Astrocyte (in vitro differentiated cells and primary cell): ENCODE results near the gene TEX38. TPM values are rescaled to one million over a fixed set of nuclear protein-coding genes. Genes with fewer than 3 reads are reported as not detected.
A peak's percentile ranks its signal among the peaks of the same experiment; 100 is the strongest.

ENCODE experiments used
- DNase-seq: peaks from one replicate; pipeline ENCODE4 v3.0.0-alpha.2; 2010; ENCODE audit warnings: low read depth
- FAIRE-seq: peaks from 2 replicates; lab custom pipeline; 2011; peaks lifted over from hg19 to GRCh38; lab: Jason Lieb, UNC
- H2AFZ ChIP-seq: 2 replicates; pipeline ENCODE4 v1.6.0; 2012; ENCODE audit warnings: low read depth, low read length, inconsistent platforms
- H3K27ac ChIP-seq: 2 replicates; pipeline ENCODE4 v1.5.1; 2011; ENCODE audit warnings: low read depth, low read length, inconsistent platforms
- H3K27me3 ChIP-seq: 2 replicates; pipeline ENCODE4 v1.6.0; 2011; ENCODE audit warnings: low read length, inconsistent platforms; ENCODE audit not compliant: insufficient read depth
- H3K36me3 ChIP-seq: 2 replicates; pipeline ENCODE4 v1.5.1; 2011; ENCODE audit warnings: low read length, inconsistent platforms; ENCODE audit not compliant: insufficient read depth
- H3K4me1 ChIP-seq: 2 replicates; pipeline ENCODE4 v1.5.1; 2011; ENCODE audit warnings: low read length, inconsistent platforms; ENCODE audit not compliant: insufficient read depth
- H3K4me2 ChIP-seq: 2 replicates; pipeline ENCODE4 v1.6.0; 2012; ENCODE audit warnings: low read length, inconsistent platforms
- H3K4me3 ChIP-seq: 2 replicates; pipeline ENCODE4 v1.5.1; 2011; ENCODE audit warnings: low read depth, mild to moderate bottlenecking, low read length, inconsistent platforms; ENCODE audit not compliant: insufficient read depth
- H3K79me2 ChIP-seq: 2 replicates; pipeline ENCODE4 v1.6.0; 2012; ENCODE audit warnings: mild to moderate bottlenecking, low read length, inconsistent platforms; ENCODE audit not compliant: insufficient read depth
- H3K9ac ChIP-seq: 2 replicates; pipeline ENCODE4 v1.6.0; 2012; ENCODE audit warnings: mild to moderate bottlenecking, low read length, inconsistent platforms
- H3K9me3 ChIP-seq: 2 replicates; pipeline ENCODE4 v1.5.1; 2012; ENCODE audit warnings: low read depth, mild to moderate bottlenecking, low read length, inconsistent platforms; ENCODE audit not compliant: insufficient read depth
- H4K20me1 ChIP-seq: 2 replicates; pipeline ENCODE4 v1.6.0; 2012; ENCODE audit warnings: low read length, inconsistent platforms; ENCODE audit not compliant: insufficient read depth
- H3K27ac Mint-ChIP-seq: one replicate; pipeline ENCODE4 v1.8.0; 2021; ENCODE audit warnings: mild to moderate bottlenecking, mixed read lengths; ENCODE audit not compliant: unreplicated experiment
- H3K27me3 Mint-ChIP-seq: one replicate; pipeline ENCODE4 v1.8.0; 2021; ENCODE audit warnings: low read depth, mixed read lengths; ENCODE audit not compliant: unreplicated experiment
- H3K36me3 Mint-ChIP-seq: one replicate; pipeline ENCODE4 v1.8.0; 2021; ENCODE audit warnings: low read depth, mixed read lengths; ENCODE audit not compliant: unreplicated experiment
- H3K4me1 Mint-ChIP-seq: one replicate; pipeline ENCODE4 v1.8.0; 2021; ENCODE audit warnings: low read depth, mixed read lengths; ENCODE audit not compliant: unreplicated experiment
- H3K4me3 Mint-ChIP-seq: one replicate; pipeline ENCODE4 v1.8.0; 2021; ENCODE audit warnings: mild to moderate bottlenecking, moderate library complexity, mixed read lengths; ENCODE audit not compliant: unreplicated experiment
- H3K9me3 Mint-ChIP-seq: one replicate; pipeline ENCODE4 v1.8.0; 2021; ENCODE audit warnings: mild to moderate bottlenecking, mixed read lengths; ENCODE audit not compliant: unreplicated experiment
- EZH2 ChIP-seq: IDR thresholded peaks from 2 replicates; pipeline ENCODE4 v1.6.1; 2012; ENCODE audit warnings: mild to moderate bottlenecking, low read length, inconsistent platforms; ENCODE audit not compliant: insufficient read depth
- total RNA-seq: library from RNA; stranded (reverse); gene quantifications from 2 replicates; pipeline ENCODE4 v1.2.1, GENCODE V29; 2021
- TF ChIP-seq, protein P1 (sequence below): IDR thresholded peaks from 2 replicates; pipeline ENCODE4 v1.5.1; 2011; ENCODE audit warnings: low read depth, mild to moderate bottlenecking, inconsistent platforms, low read length, moderate library complexity; ENCODE audit not compliant: insufficient read depth

TEX38 gene
- total RNA-seq, 1 donor from 2014 or later = not detected

DNA sequence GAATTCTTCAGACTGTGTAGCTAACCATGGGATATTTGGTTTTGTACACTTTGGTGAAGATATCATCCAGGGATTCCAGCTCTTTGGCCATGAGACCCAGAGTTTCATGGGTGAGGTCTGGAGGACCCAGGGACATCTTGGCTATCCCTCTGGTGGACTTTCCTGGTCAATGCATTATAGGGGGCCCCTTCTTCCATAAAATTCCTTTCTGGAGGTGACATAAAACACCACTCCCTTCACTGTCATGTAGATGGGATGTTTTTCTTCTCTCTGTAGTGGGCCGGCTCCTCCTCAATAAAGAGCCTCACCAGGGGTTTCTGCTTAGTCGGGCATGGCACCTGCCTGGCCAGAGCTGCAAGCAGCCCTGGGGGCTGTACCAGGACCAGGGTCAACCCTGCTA is 5.7 kb upstream of the TEX38 start:
- Histone ChIP-seq H3K36me3 (peaks cover 6% of the 10 kb centered on the region), H3K4me2 (no peak overlapping the region), H3K4me3 (no peak overlapping the region), H4K20me1 (peaks cover 14% of the 10 kb centered on the region), H3K27me3 (no peaks in the 10 kb centered on the region), H2AFZ (no peak overlapping the region), H3K9ac (no peak overlapping the region), H3K4me1 (peaks cover 8% of the 10 kb centered on the region), H3K79me2 (peaks cover 14% of the 10 kb centered on the region), H3K9me3 (no peaks in the 10 kb centered on the region), H3K27ac (no peak overlapping the region)
- no peak for DNase-seq
- Mint-ChIP-seq H3K36me3 (peaks cover 1% of the 10 kb centered on the region), H3K9me3 (no peaks in the 10 kb centered on the region), H3K4me1 (peaks cover 4% of the 10 kb centered on the region), H3K27ac (no peak overlapping the region), H3K27me3 (no peaks in the 10 kb centered on the region), H3K4me3 (no peak overlapping the region)
- FAIRE-seq = no peak
- TF ChIP-seq, protein P1, sequence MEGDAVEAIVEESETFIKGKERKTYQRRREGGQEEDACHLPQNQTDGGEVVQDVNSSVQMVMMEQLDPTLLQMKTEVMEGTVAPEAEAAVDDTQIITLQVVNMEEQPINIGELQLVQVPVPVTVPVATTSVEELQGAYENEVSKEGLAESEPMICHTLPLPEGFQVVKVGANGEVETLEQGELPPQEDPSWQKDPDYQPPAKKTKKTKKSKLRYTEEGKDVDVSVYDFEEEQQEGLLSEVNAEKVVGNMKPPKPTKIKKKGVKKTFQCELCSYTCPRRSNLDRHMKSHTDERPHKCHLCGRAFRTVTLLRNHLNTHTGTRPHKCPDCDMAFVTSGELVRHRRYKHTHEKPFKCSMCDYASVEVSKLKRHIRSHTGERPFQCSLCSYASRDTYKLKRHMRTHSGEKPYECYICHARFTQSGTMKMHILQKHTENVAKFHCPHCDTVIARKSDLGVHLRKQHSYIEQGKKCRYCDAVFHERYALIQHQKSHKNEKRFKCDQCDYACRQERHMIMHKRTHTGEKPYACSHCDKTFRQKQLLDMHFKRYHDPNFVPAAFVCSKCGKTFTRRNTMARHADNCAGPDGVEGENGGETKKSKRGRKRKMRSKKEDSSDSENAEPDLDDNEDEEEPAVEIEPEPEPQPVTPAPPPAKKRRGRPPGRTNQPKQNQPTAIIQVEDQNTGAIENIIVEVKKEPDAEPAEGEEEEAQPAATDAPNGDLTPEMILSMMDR = no peak
- TF ChIP-seq EZH2 = no peak

DNA sequence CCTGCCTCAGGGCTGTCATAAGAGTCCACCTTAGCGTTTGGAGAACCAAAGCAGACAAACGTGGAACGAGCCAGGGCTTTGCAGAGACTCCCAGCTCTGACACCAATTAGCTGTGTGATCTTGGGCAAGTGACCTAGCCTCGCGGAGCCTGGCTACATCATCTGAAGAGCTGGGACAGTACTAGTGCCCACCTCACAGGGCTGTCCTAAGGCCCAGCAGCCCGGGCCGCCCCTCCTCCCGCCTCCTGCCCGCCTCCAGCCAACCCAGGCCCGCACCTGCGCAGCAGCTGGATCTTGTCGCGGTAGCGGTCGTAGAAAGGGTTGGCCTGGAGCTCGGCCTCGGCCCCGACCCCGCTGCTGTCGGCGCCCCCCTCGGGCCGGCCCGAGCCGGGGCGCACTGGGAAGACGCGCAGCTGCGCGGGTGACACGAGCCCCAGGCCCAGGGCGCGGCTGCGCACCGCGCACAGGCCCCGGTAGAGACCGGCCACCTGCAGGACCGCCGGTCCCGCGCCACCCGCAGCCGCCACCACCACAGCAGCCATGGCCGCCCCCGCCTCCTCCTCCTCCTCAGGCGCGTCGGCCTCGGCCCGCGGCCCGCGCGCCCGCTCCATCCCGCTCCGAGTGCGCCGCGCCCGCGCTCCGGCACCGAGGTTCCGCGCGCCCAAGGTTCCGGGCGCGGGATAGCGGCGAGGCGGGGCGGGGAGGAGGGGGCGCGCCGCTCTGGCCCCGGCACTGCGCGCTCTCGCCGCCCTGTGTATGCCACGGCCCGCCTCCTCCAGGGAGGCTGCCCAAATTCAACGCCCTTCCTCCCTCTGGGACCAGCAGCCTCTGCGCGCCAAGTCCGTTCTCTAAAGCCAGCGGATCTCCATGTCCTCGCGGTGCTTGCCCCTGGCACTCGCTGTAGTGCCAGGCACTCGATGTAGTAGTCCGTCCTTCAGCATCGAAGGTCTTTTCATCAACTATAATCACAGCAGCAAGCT is 3.6 kb upstream of the TEX38 start, which contains the start of gene ATPAF1:
Gene ATPAF1, minus strand, starts transcription at position 583 of the 979 bp plus-strand sequence. Its CDS starts 42 bp downstream, at position 541.
- Histone ChIP-seq H3K9me3 (no peaks in the 10 kb centered on the region), H3K27me3 (no peaks in the 10 kb centered on the region), H3K4me1 (peaks cover 8% of the 10 kb centered on the region), H3K79me2 (peaks cover 14% of the 10 kb centered on the region), H4K20me1 (peaks cover 14% of the 10 kb centered on the region), H3K9ac (peak within 1 kb of the TSS; percentile 69), H3K27ac (no peak within 1 kb of the TSS), H3K4me3 (peak within 1 kb of the TSS; percentile 62), H2AFZ (peak within 1 kb of the TSS; percentile 92), H3K36me3 (peaks cover 6% of the 10 kb centered on the region), H3K4me2 (peak within 1 kb of the TSS; percentile 91)
- FAIRE-seq (no peak), DNase-seq (peak; percentile 59)
- Mint-ChIP-seq H3K9me3 (no peaks in the 10 kb centered on the region), H3K4me3 (peak within 1 kb of the TSS; percentile 85), H3K27ac (no peak within 1 kb of the TSS), H3K27me3 (no peaks in the 10 kb centered on the region), H3K36me3 (peaks cover 6% of the 10 kb centered on the region), H3K4me1 (peaks cover 4% of the 10 kb centered on the region)
- TF ChIP-seq, protein P1 = no peak
- no peak for TF ChIP-seq EZH2
